ENCODE measurements around the gene DUSP28. TPM values are rescaled to one million over a fixed set of nuclear protein-coding genes. Genes with fewer than 3 reads are reported as not detected.

DUSP28 gene
- total and polyA plus RNA-seq, 2 of the 13 experiments (the other 11 are each of a cell fraction or from before 2014, with no cell fraction given): 5.2 to 8.6 TPM

DNA sequence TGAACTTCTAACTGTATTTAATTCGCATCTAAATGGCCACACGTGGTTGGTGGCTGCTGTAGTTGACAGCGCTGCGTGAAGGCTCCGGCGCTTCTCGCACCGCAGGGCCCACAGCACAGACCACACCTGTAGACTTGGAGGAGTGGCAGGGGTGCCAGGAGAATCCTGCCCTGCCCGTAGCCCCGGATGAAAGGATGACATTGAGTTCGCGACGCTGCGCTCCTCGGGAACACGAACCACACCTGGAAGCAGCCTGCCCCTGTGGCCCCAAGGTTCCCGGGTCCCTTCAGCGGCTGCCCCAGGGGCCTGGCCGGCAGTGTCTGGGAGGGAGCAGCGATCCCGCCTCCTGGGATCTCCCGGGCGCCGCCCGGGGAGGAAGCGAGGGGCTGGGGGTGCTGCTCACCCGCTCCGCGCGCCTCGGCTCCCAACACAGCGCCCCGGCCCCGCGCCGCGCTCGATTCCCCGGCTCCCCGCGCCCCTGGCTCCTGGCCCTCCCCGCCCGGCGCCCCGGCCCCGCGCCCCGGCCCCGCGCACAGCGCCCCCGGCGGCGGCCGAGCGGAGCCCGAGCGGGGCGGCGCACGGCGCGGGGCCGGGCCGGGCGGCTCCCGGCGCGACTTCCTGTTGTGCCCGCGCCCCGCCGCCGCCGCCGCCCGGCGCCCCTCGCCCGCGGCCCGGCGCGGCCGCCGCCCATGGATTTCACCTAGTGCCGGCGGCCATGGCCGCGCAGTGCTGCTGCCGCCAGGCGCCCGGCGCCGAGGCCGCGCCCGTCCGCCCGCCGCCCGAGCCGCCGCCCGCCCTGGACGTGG lies 7.9 kb downstream of the DUSP28 start, which contains the start of gene RNPEPL1 (continued):
- no peak for TF ChIP-seq RAD51 (IDR thresholded peaks at IDR 0.05; ENCODE audit: borderline replicate concordance)
- peak; percentile 55; the same call in 1 of the 2 replicates for TF ChIP-seq ZNF598 (CRISPR knock-in tag; IDR thresholded peaks at IDR 0.05; ENCODE audit: borderline replicate concordance)
- no peak for TF ChIP-seq MED1 (CRISPR knock-in tag; IDR thresholded peaks at IDR 0.05)
- 0 out of 2 replicates have a peak, but pooled peaks have one; percentile 5 for TF ChIP-seq HMG20A (CRISPR knock-in tag; IDR thresholded peaks at IDR 0.05; ENCODE audit: borderline replicate concordance)
- no peak for TF ChIP-seq CCAR2 (optimal IDR thresholded peaks at IDR 0.05; ENCODE audit: low read depth, low read length)
- TF ChIP-seq ZNF674 (CRISPR knock-in tag; IDR thresholded peaks at IDR 0.05; ENCODE audit: low read depth): no peak
- TF ChIP-seq NFYB (CRISPR knock-in tag; IDR thresholded peaks at IDR 0.05): no peak
- no peak for TF ChIP-seq MIER3 (CRISPR knock-in tag; IDR thresholded peaks at IDR 0.05; ENCODE audit: borderline replicate concordance)
- peak; percentile 85; the same call in 1 of the 2 replicates for TF ChIP-seq FOXC1 (CRISPR knock-in tag; IDR thresholded peaks at IDR 0.05; ENCODE audit: borderline replicate concordance)
- TF ChIP-seq, protein P1, sequence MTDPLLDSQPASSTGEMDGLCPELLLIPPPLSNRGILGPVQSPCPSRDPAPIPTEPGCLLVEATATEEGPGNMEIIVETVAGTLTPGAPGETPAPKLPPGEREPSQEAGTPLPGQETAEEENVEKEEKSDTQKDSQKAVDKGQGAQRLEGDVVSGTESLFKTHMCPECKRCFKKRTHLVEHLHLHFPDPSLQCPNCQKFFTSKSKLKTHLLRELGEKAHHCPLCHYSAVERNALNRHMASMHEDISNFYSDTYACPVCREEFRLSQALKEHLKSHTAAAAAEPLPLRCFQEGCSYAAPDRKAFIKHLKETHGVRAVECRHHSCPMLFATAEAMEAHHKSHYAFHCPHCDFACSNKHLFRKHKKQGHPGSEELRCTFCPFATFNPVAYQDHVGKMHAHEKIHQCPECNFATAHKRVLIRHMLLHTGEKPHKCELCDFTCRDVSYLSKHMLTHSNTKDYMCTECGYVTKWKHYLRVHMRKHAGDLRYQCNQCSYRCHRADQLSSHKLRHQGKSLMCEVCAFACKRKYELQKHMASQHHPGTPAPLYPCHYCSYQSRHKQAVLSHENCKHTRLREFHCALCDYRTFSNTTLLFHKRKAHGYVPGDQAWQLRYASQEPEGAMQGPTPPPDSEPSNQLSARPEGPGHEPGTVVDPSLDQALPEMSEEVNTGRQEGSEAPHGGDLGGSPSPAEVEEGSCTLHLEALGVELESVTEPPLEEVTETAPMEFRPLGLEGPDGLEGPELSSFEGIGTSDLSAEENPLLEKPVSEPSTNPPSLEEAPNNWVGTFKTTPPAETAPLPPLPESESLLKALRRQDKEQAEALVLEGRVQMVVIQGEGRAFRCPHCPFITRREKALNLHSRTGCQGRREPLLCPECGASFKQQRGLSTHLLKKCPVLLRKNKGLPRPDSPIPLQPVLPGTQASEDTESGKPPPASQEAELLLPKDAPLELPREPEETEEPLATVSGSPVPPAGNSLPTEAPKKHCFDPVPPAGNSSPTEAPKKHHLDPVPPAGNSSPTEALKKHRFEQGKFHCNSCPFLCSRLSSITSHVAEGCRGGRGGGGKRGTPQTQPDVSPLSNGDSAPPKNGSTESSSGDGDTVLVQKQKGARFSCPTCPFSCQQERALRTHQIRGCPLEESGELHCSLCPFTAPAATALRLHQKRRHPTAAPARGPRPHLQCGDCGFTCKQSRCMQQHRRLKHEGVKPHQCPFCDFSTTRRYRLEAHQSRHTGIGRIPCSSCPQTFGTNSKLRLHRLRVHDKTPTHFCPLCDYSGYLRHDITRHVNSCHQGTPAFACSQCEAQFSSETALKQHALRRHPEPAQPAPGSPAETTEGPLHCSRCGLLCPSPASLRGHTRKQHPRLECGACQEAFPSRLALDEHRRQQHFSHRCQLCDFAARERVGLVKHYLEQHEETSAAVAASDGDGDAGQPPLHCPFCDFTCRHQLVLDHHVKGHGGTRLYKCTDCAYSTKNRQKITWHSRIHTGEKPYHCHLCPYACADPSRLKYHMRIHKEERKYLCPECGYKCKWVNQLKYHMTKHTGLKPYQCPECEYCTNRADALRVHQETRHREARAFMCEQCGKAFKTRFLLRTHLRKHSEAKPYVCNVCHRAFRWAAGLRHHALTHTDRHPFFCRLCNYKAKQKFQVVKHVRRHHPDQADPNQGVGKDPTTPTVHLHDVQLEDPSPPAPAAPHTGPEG (CRISPR knock-in tag; IDR thresholded peaks at IDR 0.05): no peak
- TF ChIP-seq ZNF670 (CRISPR knock-in tag; IDR thresholded peaks at IDR 0.05; ENCODE audit: borderline replicate concordance): no peak; the same call in 1 of the 2 replicates
- TF ChIP-seq REPIN1 (CRISPR knock-in tag; IDR thresholded peaks at IDR 0.05; ENCODE audit: borderline replicate concordance, low read depth): no peak
- TF ChIP-seq, protein P2, sequence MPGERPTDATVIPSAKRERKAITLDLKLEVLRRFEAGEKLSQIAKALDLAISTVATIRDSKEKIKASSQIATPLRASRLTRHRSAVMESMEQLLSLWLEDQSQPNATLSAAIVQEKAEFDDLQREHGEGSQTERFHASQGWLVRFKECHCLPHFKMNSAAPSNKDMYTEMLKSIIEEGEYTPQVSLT (CRISPR knock-in tag; IDR thresholded peaks at IDR 0.05; ENCODE audit: borderline replicate concordance, low read depth): no peak
- no peak for TF ChIP-seq GZF1 (CRISPR knock-in tag; IDR thresholded peaks at IDR 0.05)
- no peak for TF ChIP-seq KLF12 (CRISPR knock-in tag; IDR thresholded peaks at IDR 0.05; ENCODE audit: borderline replicate concordance)
- TF ChIP-seq CENPT (CRISPR knock-in tag; IDR thresholded peaks at IDR 0.05; ENCODE audit: low read depth): peak; percentile 70; the same call in 1 of the 2 replicates
- 0 out of 2 replicates have a peak, but pooled peaks have one; percentile 19 for TF ChIP-seq KMT2B (CRISPR knock-in tag; IDR thresholded peaks at IDR 0.05)
- TF ChIP-seq, protein P3, sequence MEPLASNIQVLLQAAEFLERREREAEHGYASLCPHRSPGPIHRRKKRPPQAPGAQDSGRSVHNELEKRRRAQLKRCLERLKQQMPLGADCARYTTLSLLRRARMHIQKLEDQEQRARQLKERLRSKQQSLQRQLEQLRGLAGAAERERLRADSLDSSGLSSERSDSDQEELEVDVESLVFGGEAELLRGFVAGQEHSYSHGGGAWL (CRISPR knock-in tag; IDR thresholded peaks at IDR 0.05): peak; percentile 61; the same call in 1 of the 2 replicates
- no peak for TF ChIP-seq ZNF775 (CRISPR knock-in tag; IDR thresholded peaks at IDR 0.05; ENCODE audit: borderline replicate concordance)
